K562 treated with DMSO at 1 percent for 4 hours (cell line): ENCODE measurements around the gene GPR137B. TPM values are rescaled to one million over a fixed set of nuclear protein-coding genes. Genes with fewer than 3 reads are reported as not detected.

Source experiments
- total RNA-seq: library from RNA; unstranded; fragments of 300-600 nt; gene quantifications from 2 replicates; pipeline ENCODE4 v1.2.3, GENCODE V29; 2022; ENCODE audit not compliant: insufficient read depth

GPR137B gene
- 2.0 and 2.6 TPM in 2 replicates for total RNA-seq

DNA sequence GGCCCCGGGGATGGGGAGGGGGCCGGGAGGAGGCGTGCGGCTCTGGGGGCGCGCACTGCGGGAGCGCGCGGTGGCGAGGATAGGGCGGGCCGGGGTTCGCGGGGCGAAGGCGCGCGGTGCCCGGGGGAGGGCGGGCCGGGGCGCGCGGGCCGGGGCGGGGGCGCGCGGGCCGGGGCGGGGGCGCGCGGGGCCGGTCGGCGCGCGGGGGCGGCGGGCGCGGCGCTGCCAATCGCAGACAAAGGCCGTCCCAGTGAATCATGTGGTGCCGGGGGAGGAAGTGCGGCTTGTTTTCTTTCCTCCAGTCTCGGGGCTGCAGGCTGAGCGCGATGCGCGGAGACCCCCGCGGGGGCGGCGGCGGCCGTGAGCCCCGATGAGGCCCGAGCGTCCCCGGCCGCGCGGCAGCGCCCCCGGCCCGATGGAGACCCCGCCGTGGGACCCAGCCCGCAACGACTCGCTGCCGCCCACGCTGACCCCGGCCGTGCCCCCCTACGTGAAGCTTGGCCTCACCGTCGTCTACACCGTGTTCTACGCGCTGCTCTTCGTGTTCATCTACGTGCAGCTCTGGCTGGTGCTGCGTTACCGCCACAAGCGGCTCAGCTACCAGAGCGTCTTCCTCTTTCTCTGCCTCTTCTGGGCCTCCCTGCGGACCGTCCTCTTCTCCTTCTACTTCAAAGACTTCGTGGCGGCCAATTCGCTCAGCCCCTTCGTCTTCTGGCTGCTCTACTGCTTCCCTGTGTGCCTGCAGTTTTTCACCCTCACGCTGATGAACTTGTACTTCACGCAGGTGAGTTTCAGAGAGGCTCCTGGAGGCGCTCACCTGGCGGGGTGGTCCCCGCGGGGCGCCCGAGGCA is at the start of gene GPR137B:
GPR137B (plus strand) TSS at position 287 of the 851 bp plus-strand sequence; CDS start at position 371, 84 bp downstream.

Other genes starting within 250 kb of the GPR137B start
- not detected in 2 replicates for gene NID1, start 77.4 kb upstream of the GPR137B start, total RNA-seq
- gene ERO1B, start 139.4 kb downstream of the GPR137B start, total RNA-seq: 5.3 and 5.8 TPM in 2 replicates